Suppressor macrophage treated with lipopolysaccharide for 1 hour (primary cell): Measurements from ENCODE around the gene FLYWCH2.

Experiments used
- DNase-seq, 3 donors: peaks; one replicate each; pipeline ENCODE4 v3.0.0-alpha.2; 2020 to 2022

The FLYWCH2 gene, protein sequence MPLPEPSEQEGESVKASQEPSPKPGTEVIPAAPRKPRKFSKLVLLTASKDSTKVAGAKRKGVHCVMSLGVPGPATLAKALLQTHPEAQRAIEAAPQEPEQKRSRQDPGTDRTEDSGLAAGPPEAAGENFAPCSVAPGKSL

GRCh38 chr16:2882650-2883457 is at the start of gene FLYWCH2:
TSS of gene FLYWCH2 (plus strand) at chr16:2883215. CDS start at chr16:2896450, 13,235 bp downstream.
- DNase-seq = peak; percentile 97 to 99 (median 98)

DNA sequence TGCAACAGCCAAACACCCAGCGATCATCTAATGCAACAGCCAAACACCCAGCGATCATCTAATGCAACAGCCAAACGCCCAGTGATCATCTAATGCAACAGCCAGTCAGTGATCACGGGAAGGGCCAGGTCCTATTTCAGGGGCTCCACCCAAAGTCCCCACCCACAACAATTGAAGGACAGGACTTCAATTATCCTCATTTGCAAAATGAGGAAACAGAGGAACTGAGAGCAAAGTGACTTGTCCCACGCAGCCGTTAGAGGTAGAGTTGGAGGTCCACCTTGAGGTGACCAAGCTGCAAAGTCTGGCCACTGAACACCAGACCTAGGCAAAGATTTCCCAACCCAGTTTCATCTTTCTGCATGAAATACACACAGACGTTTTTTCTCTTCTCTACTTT is 49.2 kb upstream of the FLYWCH2 start:
- DNase-seq = peak; percentile 20 to 33 (median 24)

DNA sequence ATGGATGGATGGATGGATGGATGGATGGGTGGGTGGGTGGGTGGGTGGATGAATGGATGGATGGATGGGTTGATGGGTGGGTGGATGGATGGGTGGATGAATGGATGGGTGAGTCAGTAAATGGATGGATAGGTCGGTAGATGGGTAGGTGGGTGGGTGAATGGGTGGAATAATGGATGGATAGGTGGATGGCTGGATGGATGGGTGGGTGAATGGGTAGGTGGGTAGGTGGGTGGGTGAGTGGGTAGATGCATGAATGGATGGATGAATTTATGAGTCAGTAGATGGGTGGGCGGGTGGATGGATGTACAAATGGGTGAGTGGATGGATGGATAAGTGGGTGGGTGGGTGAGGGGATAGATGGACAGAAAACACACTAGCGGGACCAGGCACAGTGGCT is 48.0 kb upstream of the FLYWCH2 start:
- DNase-seq = no peak

DNA sequence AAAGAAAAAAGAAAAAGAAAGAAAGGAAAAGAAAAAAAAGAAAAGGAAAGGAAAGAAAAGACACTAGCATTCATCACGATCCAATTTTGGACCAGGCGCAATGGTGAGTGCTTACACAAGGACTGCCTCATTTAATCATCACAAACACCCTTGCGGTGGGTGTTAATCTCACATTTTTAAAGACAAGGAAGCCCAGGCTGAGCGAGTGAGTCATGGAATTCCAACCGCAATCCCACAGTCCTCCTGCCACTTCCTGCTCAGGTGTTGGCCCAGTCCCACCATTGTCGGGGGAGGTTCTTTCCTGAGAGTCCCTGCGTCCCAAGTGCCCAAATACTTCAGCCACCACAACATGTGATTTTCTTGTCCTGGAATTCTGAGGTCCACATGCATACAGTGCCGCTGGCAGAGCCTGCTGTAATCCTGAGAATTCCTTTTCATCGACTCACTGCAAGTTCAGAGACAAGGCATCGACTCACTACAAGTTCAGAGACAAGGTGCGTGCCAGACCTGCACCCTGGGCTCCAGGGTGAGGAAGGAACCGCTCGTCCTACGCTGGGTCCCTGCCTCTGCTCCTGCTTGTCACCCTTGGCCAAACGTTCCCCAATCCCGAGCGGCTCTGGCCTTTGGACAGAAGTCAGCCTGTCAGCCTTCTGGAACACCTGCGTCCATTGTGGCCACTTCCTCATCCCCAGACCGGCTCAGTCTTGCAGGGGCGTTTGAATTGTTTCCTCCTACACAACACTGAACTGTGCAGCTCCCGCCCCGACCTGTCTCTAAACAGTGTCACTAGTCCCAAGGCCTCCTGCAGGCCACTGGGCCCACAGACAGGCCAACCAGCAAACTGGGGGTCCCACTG is 47.1 kb upstream of the FLYWCH2 start:
- peak in 2 of 3 donors; percentile 18 to 25 for DNase-seq

DNA sequence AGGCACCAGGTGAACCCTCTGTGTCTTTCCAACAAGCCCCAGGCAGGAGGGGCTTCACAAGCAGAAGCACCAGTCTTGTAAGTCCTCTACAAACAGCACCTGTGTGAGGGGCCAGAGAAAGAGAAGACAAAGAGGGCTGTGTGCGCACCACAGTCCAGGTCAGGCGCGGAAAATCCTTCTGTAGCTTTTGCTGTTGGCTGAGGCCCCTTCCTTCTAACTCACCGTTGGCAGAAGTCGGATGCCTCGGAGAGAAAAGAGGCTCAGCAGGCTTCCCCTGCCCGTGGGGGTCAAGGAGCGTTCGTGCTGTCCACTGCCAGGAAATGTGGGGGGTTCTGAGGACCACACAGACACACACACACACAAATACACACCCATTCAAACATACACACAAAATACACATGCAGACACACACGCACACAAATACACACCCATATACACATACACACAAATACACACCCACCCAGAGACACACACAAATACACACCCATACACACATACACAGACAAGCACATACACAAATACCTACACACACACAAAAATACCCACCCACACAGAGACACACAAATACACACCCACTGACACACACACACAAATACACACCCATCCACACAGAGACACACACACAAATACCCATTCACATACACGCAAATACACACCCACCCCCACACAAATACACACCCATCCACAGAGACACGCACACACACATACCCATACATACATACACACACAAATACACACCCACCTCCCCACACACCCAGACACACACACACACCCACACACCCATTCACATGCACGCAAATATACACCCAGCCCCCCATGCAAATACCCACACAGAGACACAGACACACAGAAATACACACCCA is 46.1 kb upstream of the FLYWCH2 start:
- no peak for DNase-seq

GRCh38 chr16:2838928-2839327 is 44.1 kb upstream of the FLYWCH2 start:
- DNase-seq = peak; percentile 79 to 89 (median 83)

- DNase-seq = no peak
These were observed 43.2 kb upstream of the FLYWCH2 start for GRCh38 chr16:2839650-2840450.

- DNase-seq = no peak
These were observed 42.1 kb upstream of the FLYWCH2 start for GRCh38 chr16:2840914-2841313.

GRCh38 chr16:2841606-2842339 is 41.2 kb upstream of the FLYWCH2 start:
- no peak for DNase-seq

GRCh38 chr16:2842340-2843000 is 40.5 kb upstream of the FLYWCH2 start:
- peak; percentile 60 to 72 (median 68) for DNase-seq

- DNase-seq = no peak
These were observed 39.5 kb upstream of the FLYWCH2 start for GRCh38 chr16:2843526-2843925.

- DNase-seq = no peak
These were observed 37.9 kb upstream of the FLYWCH2 start for GRCh38 chr16:2845116-2845515.

DNA sequence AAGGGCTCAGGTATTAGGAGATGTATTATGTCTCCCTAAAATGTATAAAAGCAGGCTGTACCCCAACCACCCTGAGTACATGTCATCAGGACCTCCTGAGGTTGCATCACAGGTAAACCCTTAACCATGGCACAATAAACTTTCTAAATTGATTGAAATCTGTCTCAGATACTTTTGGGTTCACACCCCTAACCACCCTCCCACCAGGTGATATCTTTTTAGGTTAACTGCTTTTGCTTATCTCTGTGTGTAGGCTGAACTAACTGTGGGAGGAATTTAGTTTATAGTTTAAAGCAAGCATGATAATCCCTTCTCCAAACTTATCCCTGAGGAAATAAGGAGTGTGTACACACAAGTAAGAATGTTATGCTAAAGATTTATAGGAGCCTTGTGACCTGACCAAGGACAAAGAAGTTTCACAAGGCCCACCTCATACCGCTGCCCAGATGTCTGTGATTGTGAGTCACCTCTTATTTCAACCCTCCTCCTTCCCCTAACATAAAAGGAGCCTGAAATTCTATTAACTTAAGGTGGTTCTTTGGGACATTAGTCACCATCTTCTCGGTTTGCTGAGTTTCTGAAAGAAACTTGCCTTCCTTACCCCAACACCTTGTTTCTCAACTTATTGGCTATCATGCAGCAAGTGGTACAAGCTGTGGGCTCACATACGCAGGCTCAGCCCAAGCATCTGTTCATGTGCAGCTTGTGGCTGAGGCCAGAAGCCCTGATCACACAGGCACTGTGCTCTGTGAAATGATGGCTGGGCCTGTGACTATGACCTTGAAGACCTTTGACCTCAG is 36.3 kb upstream of the FLYWCH2 start:
- DNase-seq = peak in 2 of 3 donors; percentile 34 to 44

DNA sequence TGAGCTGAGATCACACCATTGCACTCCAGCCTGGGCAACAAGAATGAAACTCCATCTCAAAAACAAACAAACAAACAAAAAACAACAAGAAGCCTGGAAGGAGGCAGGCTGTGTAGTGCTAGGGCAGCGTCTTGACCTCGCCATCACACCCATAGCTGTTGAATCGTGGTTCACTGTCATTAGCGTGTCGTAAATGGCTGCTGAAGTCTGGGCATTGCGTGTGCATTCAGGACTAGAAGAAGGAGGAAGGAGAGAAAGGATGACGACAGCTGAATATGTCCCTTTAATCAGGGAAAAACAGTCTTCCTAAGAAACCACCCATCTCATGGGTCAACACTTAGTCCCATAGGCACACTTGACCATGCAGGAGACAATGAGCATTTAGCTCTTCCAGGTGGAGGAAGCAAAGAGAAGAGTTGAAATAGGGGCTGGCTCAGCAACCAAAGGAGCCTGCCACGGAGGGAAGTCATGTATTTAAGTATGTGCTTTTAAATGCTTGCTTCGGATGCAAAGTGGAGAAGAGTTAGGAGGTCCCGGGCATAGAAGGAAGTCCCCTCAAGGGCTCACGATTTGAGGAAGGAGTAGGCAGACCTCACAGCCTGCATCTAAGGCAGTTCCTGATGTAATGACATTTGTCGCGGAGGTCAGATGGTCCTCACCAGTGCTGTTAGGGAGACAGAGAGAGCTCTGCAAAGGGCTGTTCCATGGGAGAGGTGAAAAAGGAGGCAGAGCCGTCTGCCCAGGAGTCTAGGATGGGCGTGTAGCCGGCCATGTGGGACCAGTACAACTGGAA is 33.9 kb upstream of the FLYWCH2 start:
- peak; percentile 49 to 57 (median 52) for DNase-seq

DNA sequence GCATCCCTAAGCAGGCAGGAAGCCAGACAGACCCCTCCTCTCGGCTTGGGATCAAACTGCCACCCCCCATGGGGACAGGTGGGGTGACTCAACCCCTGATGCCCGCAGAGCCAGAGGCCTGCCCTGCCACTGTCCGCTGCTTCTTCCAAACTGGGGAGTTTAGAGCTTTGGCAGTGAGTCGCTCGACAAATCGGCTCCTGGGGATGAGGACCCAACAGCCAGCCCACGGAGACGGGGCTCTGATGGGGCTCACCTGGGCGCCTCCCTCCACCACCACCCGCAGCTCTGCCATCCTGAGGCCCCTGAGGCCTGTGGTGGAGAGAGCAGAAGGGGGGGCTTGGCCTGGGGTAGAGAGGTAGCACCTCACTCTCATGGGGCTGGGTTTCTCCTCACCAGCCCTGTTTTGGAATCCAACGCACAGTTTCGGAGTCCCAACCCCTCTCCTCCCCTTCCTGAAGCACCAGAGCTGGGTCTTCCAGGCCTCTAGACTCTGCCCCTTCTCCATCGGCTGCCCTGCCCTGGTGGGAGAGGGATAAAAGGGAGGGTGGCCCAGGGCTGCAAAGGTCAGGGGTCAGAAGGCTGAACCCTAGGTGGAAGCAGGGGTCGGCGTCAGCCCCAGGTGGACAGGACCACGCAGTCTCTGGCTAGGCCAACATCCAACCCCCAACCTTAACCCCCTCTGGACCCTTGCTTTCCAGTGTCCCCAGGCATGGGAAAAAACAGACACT is 30.8 kb upstream of the FLYWCH2 start:
- no peak for DNase-seq

- no peak for DNase-seq
These were observed 30.1 kb upstream of the FLYWCH2 start for GRCh38 chr16:2852731-2853507.

GRCh38 chr16:2853531-2854073 is 29.4 kb upstream of the FLYWCH2 start:
- DNase-seq = no peak
